AG04450 (cell line): ENCODE results near the gene MTMR11. TPM values are rescaled to one million over a fixed set of nuclear protein-coding genes. Genes with fewer than 3 reads are reported as not detected.
A peak's percentile ranks its signal among the peaks of the same experiment; 100 is the strongest.

Source experiments
- CTCF ChIA-PET: fragments of 300-600, 350-600 bp; formaldehyde crosslinking; extraction: SDS; loops from one replicate; lab custom pipeline; 2022; ENCODE audit warnings: antibody characterized with exemption, inconsistent platforms; lab: Charles Lee
- POLR2A ChIA-PET: fragments of 350-600 bp; formaldehyde crosslinking; extraction: SDS; loops from one replicate; lab custom pipeline; 2021; ENCODE audit warnings: antibody characterized with exemption, inconsistent platforms; lab: Yijun Ruan, JAX
- DNase-seq: peaks from one replicate; pipeline ENCODE4 v3.0.0-alpha.2; 2011; ENCODE audit warnings: low read depth, low spot score
- H3K27ac ChIP-seq: one replicate; pipeline ENCODE4 v1.5.1; 2012; ENCODE audit warnings: low read depth, low read length, control low read depth
- H3K27me3 ChIP-seq: one replicate; pipeline ENCODE4 v1.6.0; 2012; ENCODE audit warnings: low read length; ENCODE audit not compliant: control insufficient read depth, insufficient read depth
- H3K4me3 ChIP-seq: 2 replicates; pipeline ENCODE4 v1.5.1; 2011; ENCODE audit warnings: mild to moderate bottlenecking, low read depth, low read length, control low read depth
- H3K9me3 ChIP-seq: 2 replicates; pipeline ENCODE4 v1.5.1; 2012; ENCODE audit warnings: low read length; ENCODE audit not compliant: control insufficient read depth, insufficient read depth
- polyA plus RNA-seq: library from polyadenylated mRNA; depleted of rRNA; stranded (reverse); fragments of >200 nt; gene quantifications from 2 replicates; pipeline ENCODE4 v1.2.3, GENCODE V29; 2011
- TF ChIP-seq, protein P1 (sequence below): IDR thresholded peaks from 2 replicates; pipeline ENCODE4 v1.5.1; 2011; ENCODE audit warnings: low read depth, low read length, control low read depth, inconsistent platforms

MTMR11 gene
- polyA plus RNA-seq, 1 experiment, result 17.0 TPM

DNA sequence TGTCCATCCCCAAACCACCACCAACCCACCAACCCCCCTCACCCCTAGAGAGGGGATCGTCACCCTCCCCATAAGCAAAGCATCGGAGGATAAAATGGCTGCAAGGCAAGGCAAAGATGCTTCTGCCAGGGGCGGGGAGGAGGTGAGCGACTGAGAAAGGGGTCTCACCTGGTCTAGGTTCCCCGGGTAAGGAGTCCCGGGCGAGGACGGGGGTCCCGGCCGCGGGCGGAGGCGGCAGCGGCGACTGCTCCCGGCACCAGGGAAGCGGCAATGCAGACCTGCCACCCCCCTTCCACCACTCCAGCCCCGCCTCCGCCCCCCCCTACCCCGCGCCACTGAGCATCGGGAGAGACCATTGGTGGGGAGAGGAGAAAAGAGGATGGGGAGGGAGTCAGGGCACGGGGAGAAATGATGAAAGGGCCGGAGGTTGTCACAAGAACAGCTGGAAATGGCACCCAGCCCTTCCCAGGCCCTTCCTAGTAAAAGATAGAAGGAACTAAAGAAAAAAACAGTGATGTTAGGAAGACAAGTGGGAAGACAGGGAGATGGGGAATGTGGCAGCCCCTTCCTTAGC is 19.0 kb downstream of the MTMR11 start, which contains the start of gene SV2A:
TSS of gene SV2A (minus strand) at position 274 of the 574 bp plus-strand sequence. CDS start 4,004 bp downstream, outside the sequence.
- Histone ChIP-seq H3K27ac (no peak within 1 kb of the TSS), H3K9me3 (no peaks in the 10 kb centered on the region), H3K27me3 (no peaks in the 10 kb centered on the region), H3K4me3 (peak within 1 kb of the TSS; percentile 88)
- CTCF ChIA-PET, result no interaction called here
- DNase-seq, result no peak
- POLR2A ChIA-PET, result interaction anchor here (0.8 kb wide), 1 partner anchor 21 kb away, joined by 4 read pairs; no protein-coding TSS in a partner anchor
- TF ChIP-seq, protein P1, sequence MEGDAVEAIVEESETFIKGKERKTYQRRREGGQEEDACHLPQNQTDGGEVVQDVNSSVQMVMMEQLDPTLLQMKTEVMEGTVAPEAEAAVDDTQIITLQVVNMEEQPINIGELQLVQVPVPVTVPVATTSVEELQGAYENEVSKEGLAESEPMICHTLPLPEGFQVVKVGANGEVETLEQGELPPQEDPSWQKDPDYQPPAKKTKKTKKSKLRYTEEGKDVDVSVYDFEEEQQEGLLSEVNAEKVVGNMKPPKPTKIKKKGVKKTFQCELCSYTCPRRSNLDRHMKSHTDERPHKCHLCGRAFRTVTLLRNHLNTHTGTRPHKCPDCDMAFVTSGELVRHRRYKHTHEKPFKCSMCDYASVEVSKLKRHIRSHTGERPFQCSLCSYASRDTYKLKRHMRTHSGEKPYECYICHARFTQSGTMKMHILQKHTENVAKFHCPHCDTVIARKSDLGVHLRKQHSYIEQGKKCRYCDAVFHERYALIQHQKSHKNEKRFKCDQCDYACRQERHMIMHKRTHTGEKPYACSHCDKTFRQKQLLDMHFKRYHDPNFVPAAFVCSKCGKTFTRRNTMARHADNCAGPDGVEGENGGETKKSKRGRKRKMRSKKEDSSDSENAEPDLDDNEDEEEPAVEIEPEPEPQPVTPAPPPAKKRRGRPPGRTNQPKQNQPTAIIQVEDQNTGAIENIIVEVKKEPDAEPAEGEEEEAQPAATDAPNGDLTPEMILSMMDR, result no peak

DNA sequence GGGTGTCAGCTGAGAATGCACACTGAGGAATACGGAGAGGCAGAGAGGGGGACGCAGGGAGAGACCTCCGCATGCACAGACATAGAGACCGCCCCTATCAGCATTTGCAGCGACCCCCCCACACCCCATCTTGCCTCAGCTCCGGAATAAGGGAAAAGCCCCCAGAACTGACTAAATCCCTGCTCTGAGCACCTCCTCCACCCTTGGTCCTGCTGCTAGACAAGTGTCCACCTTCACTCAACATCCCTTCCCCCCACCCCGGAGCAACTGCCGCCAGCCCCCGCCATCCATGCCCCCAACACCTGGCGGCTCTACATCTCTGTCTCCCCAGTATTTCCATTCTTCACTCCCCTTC is 19.8 kb downstream of the MTMR11 start:
- ChIA-PET POLR2A (no interaction called here), CTCF (no interaction called here)
- Histone ChIP-seq H3K9me3 (no peaks in the 10 kb centered on the region), H3K4me3 (peak overlapping the region; percentile 88), H3K27ac (no peak overlapping the region), H3K27me3 (no peaks in the 10 kb centered on the region)
- no peak for DNase-seq
- TF ChIP-seq, protein P1, result no peak

DNA sequence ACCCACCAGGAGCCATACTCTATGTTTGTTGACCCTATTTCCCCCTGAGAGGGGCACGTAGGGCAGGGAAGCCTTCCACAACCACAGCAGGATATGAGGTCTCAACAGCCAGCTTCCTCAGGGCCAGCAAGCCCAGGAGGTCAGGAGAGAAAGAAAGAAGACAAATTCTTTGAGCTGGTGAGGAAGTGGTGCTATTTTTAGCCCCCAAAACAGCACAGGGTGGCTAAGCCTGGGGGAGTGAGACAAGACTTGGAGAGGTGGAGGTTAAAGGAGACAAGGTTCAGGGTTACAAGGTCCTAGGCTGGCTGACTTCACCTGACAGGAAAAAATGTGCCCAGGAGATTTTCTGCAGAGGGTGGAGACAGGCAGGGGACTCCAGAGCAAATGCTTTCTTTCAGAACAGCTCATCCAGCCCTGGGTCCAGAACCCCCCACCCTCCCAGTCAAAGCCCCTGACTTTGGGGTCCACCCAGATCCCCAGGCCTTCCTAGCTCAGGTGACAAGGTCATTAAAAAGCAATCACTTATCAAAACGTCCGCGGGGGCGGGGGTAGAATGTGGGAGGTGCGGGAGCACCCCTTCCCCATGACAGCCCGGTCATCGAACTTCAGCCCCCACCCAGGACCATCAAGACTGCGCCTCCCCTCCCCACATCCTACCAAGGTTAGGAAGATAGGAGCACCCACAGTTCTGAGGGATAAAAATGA is 20.3 kb downstream of the MTMR11 start:
- CTCF ChIA-PET, result no interaction called here
- POLR2A ChIA-PET, result interaction anchor here (1.0 kb wide), 1 partner anchor 29 kb away, joined by 3 read pairs; a partner anchor contains a TSS
- no peak for DNase-seq
- Histone ChIP-seq H3K27me3 (no peaks in the 10 kb centered on the region), H3K27ac (no peak overlapping the region), H3K9me3 (no peaks in the 10 kb centered on the region), H3K4me3 (peak overlapping the region; percentile 88)
- TF ChIP-seq, protein P1, result no peak

DNA sequence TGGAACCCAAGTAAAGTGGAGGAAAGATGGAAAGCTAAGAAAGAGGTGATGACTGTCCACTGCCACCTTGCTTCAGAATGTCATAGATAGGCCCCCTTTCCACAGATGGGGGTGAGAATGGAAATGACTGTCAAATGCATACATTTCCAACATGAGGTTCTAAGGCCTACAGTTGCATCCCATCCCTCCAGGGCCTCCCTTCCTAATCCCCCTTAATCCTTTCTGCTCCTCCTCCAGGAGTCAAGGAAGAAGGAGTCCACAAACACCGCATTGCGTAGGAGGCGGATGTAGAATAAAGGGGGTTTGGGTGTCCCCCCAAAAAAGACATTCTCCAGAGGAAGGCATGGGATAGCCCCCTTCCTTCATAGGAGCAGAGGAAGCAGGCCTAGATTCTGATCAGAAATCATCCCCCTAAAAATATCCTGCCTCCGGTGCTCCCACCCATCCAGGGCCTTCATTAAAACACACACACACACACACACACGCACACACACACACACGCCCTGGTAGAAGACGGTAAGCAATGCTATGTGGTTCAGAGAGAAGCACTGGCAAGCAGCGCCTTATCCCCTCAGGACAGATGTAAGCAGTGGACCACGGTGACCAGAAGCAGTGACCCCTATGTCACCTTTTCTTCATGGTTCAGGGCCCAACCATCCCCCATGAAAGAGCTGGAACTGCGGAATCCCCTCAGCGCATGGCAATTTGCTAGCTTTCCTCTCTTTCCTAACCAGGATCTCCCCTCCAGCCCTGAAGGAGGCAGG is 21.1 kb downstream of the MTMR11 start:
- H3K27ac ChIP-seq, result no peak overlapping the region
- POLR2A ChIA-PET, result interaction anchor here (1.0 kb wide), 1 partner anchor 28 kb away, joined by 3 read pairs; a partner anchor contains a TSS
- no peaks in the 10 kb centered on the region for H3K27me3 ChIP-seq
- H3K4me3 ChIP-seq, result no peak overlapping the region
- DNase-seq, result no peak
- CTCF ChIA-PET, result no interaction called here
- no peaks in the 10 kb centered on the region for H3K9me3 ChIP-seq
- TF ChIP-seq, protein P1, result no peak
